Measurements from ENCODE around the gene OR8A1.

OR8A1 gene

DNA sequence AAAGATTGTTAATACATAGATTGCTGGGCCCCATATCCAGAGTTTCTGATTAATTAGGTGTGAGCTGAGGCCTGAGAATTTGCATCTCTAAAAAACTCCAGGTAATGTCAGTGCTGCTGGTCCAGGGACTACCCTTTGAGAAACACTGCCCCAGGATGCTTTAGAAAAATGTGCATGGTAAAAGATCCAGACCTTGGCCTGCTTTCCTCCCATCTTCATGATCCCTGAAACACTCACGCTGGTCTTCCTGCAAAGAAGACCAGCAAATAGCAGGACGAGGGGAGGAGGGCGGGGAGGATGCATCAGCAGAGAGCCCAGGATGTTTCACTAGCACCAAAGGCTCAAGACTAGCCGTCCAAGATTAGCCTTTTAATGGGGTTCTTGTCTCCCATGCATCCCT, at the start of gene OR8A1:
Gene OR8A1, plus strand, starts transcription at position 301 of the 400 bp plus-strand sequence. CDS start 123 bp downstream, outside the sequence.
- no peak for DNase-seq (ENCODE audit: low spot score)

DNA sequence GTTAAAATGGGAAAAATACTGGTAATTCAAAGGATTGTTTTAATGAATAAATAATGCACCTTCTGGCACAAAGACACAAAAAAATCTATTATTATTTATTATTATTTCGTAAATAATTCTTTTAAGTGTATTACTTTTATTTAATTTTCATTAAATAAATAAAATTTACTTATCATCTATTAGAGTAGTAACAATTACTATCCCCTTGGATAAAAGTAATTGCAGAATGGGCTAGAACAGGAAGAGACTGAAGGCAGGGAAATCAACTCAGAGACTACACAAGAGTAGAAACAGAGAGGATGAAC, 49.3 kb upstream of the OR8A1 start:
- no peak for DNase-seq (ENCODE audit: low spot score)

DNA sequence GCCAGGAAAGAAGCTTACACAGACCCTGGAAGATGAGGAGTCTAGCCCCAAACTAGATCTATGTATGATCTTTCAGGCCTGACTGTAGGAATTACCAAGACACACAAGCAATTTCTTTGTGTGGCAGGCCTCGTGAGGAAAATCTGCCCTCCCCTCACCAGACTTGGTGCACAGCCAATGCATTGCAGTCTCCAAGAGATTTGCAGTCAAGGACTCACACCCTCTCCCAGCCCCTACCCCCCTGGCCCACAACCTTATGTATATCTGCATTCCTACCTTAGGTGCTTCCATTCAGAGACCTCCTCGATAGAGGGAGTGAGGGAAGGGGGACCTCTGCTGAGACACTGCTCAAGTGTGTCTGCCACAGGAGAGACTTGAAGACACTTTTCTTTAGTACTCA, 36.2 kb upstream of the OR8A1 start:
- DNase-seq (ENCODE audit: low spot score), result no peak

DNA sequence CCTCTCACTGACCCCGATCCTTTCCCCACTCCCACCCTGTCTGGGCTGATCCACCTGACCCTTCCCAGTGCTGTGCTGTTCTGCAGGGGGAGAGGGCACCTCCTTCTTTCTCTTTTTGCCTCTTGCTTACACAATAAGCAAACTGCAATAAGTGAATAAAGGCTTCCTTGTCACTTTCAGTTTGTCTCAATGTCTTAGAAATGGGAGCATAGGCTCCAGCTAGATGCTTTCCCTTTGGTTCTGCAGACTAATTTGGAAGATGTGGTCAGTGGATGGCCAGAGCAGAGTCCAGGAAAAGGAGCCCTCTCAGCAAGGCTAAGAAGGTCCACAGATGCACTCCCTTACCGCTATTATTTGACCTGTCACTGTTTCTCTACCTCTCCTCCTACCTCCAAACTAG, 35.7 kb upstream of the OR8A1 start:
- DNase-seq (ENCODE audit: low spot score), result no peak

DNA sequence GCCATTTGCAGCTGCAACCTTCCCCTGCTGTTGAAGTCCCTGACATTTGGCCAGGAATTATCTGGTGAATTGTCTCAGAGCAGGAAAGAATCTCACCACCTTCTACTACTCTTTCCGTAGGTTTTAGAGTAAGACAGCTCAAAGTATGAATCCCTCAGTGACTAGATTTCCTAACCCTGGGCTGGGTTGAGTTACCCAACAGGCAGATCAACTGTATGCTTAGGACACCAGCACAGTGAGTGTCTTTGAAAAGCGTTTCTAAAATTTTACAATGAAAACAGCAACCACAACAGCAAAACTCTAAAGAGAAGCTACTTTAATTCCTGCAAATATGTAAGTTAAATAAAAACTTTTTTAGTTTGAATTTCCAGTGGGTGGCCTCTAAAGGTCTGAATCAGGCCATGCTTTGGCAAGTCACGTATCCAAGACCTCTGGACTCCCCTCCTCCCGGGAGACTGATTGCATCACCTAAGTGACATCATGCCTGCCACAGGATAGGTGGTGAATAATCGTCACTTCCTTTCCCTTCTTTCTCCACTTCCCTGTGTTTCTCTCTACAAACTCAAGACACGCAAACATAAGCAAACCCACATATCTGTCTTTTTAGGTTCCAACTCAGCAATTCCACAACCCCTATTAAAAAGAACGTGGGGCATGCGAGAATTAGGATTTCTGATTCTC, 34.1 kb upstream of the OR8A1 start:
- DNase-seq (ENCODE audit: low spot score), result no peak

DNA sequence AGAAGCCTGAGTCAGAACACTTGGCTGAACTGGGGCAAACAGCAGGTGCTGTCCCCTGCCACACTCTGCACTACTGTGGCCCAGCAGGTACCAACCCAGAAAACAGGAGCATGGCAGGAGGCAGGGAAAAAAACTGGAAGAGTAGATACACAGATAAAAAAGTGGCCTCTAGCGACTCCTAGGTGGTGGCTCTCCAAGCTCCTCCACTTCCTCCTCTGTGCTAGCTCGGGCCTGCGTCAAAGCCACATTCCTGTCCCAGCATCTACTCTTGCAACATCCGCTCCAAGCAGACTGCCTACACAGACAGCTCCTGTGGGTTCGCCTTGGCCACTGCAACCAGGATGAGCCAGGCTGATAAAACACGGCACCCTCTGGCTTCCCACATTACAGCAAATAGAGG, 33.3 kb upstream of the OR8A1 start:
- DNase-seq (ENCODE audit: low spot score), result peak; percentile 12

DNA sequence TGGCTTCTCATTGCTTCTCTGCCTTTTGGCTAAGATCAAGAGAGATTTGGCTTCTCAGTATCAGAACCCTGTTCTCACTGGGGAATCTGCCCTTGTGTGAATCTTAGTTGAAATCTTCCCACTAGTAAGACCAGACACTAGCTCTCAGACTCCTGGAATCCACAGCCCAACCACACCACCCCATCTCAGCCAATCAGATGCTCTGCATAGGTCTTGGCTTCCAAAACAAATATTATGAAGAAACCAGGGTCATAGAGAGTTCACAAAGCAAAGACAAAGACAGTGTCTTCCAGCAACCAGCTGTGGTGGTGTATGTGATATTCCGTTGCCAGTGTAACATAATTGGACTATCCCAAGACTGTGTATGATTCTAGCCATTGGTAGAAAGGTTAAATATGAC, 31.8 kb upstream of the OR8A1 start:
- no peak for DNase-seq (ENCODE audit: low spot score)

DNA sequence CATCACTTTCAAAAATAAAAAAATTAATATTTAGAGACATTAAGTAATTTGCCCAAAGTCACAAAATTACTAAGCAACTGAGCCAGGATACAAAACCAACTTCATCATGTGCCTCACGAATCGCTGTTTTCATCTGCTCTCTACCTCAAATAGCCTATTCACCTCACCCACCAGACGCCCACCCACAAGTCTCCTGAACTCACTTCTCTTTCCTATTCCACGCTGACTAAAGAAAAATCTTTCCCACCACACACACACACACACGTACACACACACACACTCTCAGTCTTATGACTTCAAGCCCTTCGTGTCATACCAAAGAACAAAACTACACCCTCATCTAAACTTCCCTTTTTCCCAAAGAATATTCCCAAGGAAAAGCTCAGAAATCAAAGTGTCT, 28.6 kb upstream of the OR8A1 start:
- no peak for DNase-seq (ENCODE audit: low spot score)

DNA sequence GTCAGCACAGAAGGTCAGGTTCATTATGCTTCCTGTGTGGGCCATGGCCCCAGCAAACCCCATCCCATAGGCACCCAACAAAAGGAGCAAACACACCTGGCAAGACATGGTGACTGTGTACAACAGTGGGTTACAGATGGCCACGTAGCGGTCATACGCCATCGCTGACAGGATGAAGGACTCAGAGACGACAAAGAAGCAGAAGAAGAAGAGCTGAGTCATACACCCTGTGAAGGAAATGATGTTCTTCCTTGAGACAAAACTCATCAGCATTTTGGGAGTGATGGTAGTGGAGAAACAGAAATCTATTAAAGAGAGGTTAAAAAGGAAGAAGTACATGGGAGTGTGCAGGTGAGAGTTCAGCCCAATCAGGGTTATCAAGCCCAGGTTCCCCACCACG, 26.7 kb upstream of the OR8A1 start:
- no peak for DNase-seq (ENCODE audit: low spot score)

DNA sequence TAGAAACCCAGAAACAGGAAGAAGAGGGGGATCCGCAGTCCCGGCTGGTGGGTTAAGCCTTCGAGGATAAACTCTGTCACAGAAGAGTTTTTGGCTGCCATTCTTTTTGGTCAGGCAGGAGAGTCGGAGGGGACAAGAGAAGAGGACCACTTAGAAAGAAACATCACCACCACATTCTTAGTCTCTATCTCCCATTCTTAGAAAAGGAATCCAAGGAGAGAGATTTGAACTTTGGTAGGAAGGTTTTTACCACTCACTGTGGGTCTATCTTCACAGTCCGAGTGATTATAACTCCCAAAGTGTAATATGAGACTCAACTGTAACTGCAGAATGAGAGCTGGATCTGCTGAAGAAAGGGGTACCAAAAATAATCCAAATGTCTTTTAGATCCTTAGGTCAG, 26.2 kb upstream of the OR8A1 start, which contains the start of gene OR8B12:
Gene OR8B12, minus strand, starts transcription at position 101 of the 400 bp plus-strand sequence. Its CDS starts 0 bp downstream, at position 101.
- no peak for DNase-seq (ENCODE audit: low spot score)

DNA sequence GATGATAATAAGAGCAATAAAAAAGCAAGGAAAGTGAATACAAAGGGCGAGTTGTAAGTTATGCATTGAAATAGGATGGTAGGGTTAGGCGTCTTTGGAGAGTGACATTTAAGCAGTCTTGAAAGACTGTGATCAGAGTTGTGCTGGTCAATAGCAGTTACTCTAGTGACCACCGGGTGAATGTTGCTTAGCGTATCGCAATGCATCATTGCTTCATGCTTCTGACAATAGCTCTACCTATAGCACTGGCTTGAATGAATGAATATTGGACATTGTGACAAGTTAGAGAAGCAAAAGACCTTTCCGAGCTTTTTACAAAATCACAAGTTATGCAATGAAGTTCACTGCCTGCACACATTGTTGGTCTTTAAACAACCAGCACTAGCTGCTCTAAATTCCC, 18.6 kb upstream of the OR8A1 start:
- DNase-seq (ENCODE audit: low spot score), result no peak

DNA sequence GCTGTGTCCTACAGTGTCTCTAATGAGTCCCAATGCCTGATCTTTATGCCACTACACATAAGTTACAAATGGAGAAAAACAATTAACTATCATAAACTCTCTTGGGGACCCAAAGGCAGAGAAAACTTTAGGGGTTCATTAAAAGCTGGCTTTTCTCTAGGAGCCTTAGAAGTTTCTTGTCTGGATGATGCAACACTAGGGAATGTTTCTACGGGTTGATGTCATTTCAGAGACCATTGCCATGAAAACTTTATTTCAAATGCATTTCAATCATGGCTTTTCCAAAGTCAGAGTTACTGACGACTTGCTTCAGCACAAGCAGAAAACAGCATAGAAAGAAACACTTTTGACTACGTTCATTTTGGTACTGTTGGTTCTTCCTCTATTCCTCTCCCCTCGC, 17.8 kb upstream of the OR8A1 start:
- no peak for DNase-seq (ENCODE audit: low spot score)

DNA sequence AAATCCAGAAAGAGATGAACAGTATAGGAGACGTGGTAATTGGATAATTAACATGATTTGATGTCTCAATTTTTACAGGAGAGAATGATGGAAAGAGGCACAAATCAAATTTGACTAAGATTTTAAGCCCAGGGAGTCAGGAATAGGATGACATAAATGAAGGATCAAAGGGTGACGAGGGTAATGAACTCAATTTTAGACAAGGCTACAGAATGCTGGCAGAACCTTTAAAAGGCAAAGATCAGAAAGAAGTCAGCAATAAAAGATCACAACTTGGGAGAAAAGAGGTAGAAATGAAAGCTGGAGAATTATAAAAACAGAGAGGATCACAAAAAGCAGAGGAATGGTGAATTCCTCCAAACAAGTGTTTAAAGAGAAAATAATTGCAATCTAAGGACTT, 13.0 kb upstream of the OR8A1 start:
- no peak for DNase-seq (ENCODE audit: low spot score)

DNA sequence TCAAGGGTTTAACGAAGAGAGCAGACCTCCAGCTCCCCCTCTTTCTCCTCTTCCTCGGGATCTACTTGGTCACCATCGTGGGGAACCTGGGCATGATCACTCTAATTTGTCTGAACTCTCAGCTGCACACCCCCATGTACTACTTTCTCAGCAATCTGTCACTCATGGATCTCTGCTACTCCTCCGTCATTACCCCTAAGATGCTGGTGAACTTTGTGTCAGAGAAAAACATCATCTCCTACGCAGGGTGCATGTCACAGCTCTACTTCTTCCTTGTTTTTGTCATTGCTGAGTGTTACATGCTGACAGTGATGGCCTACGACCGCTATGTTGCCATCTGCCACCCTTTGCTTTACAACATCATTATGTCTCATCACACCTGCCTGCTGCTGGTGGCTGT, 363 bp downstream of the OR8A1 start:
- DNase-seq (ENCODE audit: low spot score), result no peak

DNA sequence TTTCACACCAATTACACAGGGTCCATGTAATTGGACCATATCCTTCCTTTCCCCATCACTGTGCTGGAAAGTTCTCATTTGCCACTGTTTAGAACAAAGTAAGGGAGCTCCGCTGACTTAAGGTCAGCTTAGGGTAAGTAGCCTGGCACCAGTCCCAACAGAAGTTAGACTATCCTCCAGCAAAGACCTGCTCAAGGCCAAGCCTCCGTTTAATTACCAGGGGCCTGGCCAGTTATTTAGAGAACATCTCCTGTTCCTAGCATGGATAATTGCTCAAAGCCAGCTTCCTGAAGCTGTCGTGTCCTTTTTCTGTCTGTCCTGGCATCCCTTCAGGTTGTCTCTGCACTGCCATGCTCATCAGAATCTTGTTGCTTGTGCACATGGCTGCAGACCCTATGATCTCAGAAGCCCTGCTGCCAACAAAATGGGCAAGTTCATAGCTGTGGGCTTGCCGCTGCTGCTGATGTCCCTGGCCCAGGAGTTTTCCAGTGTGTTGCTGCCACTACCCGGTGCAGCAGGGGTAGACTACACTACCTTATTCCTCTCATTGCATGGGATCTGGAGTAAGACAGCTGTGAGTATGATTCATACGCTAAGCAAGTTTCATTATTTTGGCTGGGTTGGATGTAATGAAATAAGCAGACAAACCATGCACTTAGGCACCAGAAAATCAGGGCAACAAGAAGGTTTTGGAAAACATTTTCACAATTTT, 8.1 kb downstream of the OR8A1 start:
- DNase-seq (ENCODE audit: low spot score), result no peak

DNA sequence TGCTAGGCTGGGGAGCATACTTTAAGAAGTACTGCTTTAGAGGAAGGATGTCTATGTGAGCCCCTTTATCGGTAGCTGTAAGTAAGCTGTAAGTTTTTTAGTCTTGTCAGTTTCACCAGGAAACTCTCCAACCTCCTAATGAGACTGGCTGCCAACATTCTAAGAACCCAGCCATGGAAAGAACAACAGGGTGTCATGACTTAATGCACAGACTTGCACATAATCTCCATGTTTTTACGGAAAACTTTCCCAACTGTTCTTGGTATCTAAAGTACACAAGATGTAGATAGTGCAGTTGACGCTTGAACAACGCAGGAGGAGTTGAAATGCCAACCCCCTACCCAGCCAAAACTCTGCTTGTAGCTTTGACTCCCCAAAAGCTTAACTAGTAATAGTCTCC, 9.0 kb downstream of the OR8A1 start:
- no peak for DNase-seq (ENCODE audit: low spot score)

DNA sequence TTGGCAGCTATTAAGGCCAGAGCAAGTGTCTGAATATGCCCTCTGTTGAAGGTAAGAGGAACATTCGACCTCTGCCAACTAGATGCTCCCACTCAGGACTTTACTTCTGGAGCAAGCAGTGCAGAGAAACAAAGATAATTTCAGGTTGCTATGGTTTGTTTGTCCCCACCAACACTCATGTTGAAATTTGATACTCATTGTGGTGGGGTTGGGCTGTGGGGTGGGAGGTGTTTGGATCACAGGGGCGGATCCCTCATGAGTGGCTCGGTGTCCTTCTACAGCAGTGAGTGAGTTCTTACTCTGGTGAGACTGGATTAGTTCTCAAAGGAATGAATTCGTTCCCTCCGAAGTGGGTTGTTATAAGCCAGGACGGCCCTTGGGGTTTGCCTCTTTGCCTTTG, 12.0 kb downstream of the OR8A1 start:
- no peak for DNase-seq (ENCODE audit: low spot score)

DNA sequence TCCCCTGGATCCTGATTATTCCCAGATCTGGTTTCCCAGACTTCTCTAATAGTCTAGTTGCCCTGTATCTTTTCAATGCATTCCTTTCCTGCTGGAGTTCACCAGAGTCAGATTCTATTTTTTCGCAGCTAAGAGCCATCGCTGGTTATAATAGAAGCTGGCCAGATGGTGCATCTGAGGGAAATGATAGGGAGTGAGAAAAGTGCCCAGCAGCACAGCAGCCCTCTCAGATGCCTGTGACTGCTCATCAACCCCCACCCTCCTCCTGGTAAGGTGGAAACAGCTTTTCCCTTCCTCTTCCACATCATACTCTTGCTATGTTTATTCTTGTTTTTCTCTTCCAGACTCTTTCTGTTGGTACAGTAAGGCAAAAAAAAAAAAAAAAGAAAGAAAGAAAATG, 12.8 kb downstream of the OR8A1 start:
- no peak for DNase-seq (ENCODE audit: low spot score)

DNA sequence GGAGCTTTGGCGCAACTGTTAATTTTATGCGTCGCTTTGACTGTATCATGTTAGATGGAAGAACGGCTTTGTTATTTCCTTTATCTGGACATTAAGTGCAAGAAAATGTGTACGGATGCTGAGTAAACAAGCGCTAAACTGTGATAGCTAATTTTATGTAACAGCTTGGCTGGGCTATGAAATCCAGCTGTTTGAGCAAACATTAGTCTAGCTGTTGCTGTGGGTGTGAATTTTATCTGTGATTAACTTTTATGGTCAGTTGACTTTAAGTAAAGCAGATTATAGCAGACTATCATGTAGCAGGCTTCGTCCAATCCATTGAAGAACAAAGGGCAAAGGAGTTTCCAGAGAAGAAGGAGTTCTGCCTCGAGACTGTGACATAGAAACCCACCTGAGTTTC, 14.0 kb downstream of the OR8A1 start:
- DNase-seq (ENCODE audit: low spot score), result no peak

DNA sequence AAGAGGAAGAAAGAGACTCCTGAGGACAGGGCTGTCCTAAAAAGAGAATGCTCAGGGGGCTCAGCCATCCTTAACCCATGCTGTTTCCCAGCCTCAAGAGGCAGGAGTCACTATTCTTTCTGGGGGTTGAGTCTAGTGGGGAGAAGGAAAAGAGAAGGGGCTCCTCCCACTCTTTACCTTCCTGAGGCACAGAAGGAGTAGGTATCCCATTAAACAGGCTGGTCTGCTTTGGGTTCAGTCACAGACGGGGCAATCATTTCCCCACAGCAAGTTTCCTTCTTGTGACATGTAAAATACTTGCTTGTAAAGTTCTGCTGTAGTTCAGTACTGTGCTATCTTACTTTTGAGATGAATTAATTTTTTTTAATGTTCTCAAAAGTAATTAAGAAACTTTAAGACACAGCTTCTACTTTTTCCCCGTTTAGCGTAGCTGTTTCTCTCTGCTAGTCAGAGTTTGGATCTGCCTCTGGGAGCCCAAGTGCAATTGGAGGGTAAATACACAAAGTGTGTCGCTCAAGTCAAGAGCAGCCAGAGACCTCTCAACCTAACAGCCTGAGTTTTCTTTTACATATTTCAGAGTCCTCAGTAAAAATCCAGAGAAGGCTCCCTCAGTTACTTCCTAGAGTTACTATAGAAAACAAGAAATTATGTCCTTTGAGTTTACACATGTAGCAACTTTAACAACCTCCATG, 15.0 kb downstream of the OR8A1 start:
- DNase-seq (ENCODE audit: low spot score), result no peak

DNA sequence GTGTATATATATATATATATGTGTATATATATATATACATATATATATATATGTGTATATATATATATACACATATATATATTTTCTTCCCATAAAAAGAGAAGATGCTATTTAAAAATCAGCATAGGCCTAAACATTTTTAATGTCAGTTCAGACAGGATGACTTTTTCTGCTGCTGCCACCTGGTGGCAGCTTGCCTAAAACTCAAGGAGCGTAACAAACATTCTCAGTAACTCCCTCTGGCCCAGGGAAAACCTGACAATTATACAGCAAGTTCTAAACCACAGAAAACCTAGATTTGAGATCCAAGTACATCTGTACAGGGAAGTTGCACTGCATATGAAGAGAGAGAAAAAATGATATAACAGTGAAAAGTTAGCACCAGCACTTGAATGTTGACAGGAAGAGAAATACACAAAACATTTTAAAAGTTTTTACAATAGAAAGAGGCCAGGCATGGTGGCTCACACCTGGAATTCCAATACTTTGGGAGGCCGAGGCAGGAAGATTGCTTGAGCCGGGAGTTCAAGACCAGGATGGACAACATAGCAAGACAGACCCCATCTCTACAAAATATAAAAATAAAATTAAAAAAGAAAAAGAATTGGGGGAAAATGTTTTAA, 16.6 kb downstream of the OR8A1 start:
- peak; percentile 5 for DNase-seq (ENCODE audit: low spot score)

DNA sequence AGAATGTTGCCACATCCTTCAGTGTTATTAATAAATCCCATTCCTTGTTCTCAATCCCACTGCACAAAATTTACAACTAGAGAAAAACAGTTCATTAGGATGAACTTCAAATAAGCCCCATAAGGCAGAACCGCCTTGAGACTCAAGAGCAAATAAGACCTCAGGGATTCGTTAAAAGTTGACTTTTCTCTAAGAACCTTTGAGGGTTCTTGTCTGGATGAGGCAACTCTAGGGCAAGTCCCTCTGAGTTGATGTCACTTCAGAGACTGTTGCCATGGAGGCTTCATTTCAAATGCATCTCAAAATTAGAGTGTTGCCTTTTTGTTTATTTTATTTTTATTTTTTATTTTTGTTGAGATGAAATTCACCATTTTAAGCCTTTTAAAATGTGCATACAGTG, 21.6 kb downstream of the OR8A1 start:
- DNase-seq (ENCODE audit: low spot score), result no peak

DNA sequence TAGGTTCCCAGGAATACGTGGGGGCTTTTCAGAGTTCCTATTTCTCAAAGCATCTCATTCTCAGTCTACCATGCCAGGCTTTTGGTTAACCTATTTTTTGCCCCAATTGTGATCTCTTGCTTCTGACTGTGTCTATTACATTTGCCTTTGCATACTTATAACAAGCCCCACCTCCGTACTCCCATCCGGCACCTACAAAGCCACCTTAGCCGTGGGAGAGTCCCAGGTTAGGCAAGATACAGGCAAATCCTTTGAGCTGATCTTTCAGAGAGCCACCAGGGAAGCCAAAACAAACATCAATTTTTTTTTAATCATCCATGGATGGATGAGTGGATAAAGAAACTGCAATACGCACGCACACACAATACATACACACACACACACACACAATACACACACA, 22.8 kb downstream of the OR8A1 start:
- DNase-seq (ENCODE audit: low spot score), result no peak

Measured in hepatic stellate cell (primary cell).